NB4 (cell line): ENCODE results near the gene NRXN3.

Experiments used
- POLR2A ChIP-seq: IDR thresholded peaks from 2 replicates; pipeline ENCODE4 v1.6.1; 2011; ENCODE audit warnings: mild to moderate bottlenecking; ENCODE audit not compliant: insufficient read length; ENCODE audit errors: extremely low read depth
- TF ChIP-seq, protein P1 (sequence below): IDR thresholded peaks from 2 replicates; pipeline ENCODE4 v1.6.1; 2011; ENCODE audit warnings: low read depth, low read length

GRCh38 chr14:79175671-79176070 is 1005.5 kb downstream of the NRXN3 start:
- TF ChIP-seq, protein P1, sequence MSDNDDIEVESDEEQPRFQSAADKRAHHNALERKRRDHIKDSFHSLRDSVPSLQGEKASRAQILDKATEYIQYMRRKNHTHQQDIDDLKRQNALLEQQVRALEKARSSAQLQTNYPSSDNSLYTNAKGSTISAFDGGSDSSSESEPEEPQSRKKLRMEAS, result no peak
- no peak for TF ChIP-seq POLR2A
